HEK293 (cell line): ENCODE data around the gene CATSPERE.

ENCODE experiments used
- CTCF ChIA-PET: fragments of 350-600 bp; formaldehyde crosslinking; extraction: SDS; loops from one replicate; lab custom pipeline; 2021; ENCODE audit warnings: antibody characterized with exemption; lab: Yijun Ruan, JAX
- POLR2A ChIA-PET: fragments of 300-600 bp; formaldehyde crosslinking; extraction: SDS; loops from one replicate; lab custom pipeline; 2020; ENCODE audit warnings: antibody characterized with exemption, inconsistent platforms; lab: Yijun Ruan, JAX
- H3K27ac ChIP-seq: fragments of 200-500 bp; sonication (Bioruptor generic); 2 replicates; pipeline ENCODE4 v1.5.1; 2014; ENCODE audit warnings: low read depth, low read length, control low read depth, inconsistent platforms; ENCODE audit errors: extremely low read depth
- H3K36me3 ChIP-seq, 2 experiments: fragments of 200-500 bp in 1 of 2; sonication (Bioruptor generic) in 1 of 2; 1 replicate in 1 of 2; 2 replicates in 1 of 2; pipeline ENCODE4 v1.5.1; 2014 to 2017; ENCODE audit warnings: inconsistent platforms in 2 of 2, low read length in 2 of 2; ENCODE audit not compliant: control insufficient read depth in 2 of 2, insufficient read depth in 1 of 2
- H3K4me1 ChIP-seq: fragments of 200-500 bp; sonication (Bioruptor generic); 2 replicates; pipeline ENCODE4 v1.5.1; 2014; ENCODE audit warnings: mild to moderate bottlenecking, low read length, inconsistent platforms; ENCODE audit not compliant: control insufficient read depth, insufficient read depth
- H3K4me3 ChIP-seq: 2 replicates; pipeline ENCODE4 v1.5.1; 2011; ENCODE audit warnings: low read depth, mild to moderate bottlenecking, control low read depth, low read length, moderate library complexity
- H3K9me3 ChIP-seq: fragments of 200-500 bp; sonication (Bioruptor generic); 2 replicates; pipeline ENCODE4 v1.5.1; 2014; ENCODE audit warnings: low read depth, low read length, inconsistent platforms; ENCODE audit not compliant: control insufficient read depth, insufficient read depth
- KLF1 ChIP-seq: fragments of 450-650 bp; formaldehyde crosslinking; IDR thresholded peaks from 2 replicates; pipeline ENCODE4 v1.5.1; 2016; ENCODE audit warnings: missing biosample characterization, missing genetic modification characterization
- KLF10 ChIP-seq: fragments of 450-650 bp; IDR thresholded peaks from 2 replicates; pipeline ENCODE4 v1.5.1; 2018; ENCODE audit warnings: missing biosample characterization, mild to moderate bottlenecking, missing genetic modification characterization
- YY1 ChIP-seq: fragments of 450-650 bp; formaldehyde crosslinking; IDR thresholded peaks from 2 replicates; pipeline ENCODE4 v1.5.1; 2018; ENCODE audit warnings: missing biosample characterization, missing genetic modification characterization
- ZNF10 ChIP-seq: fragments of 450-650 bp; formaldehyde crosslinking; IDR thresholded peaks from 2 replicates; pipeline ENCODE4 v1.5.1; 2017; ENCODE audit warnings: missing biosample characterization, missing genetic modification characterization
- ZNF121 ChIP-seq: fragments of 450-650 bp; formaldehyde crosslinking; IDR thresholded peaks from 2 replicates; pipeline ENCODE4 v1.5.1; 2016; ENCODE audit warnings: missing biosample characterization, missing genetic modification characterization
- ZNF132 ChIP-seq: fragments of 450-650 bp; formaldehyde crosslinking; IDR thresholded peaks from 2 replicates; pipeline ENCODE4 v1.5.1; 2017; ENCODE audit warnings: missing biosample characterization, missing genetic modification characterization, borderline replicate concordance
- ZNF140 ChIP-seq: fragments of 450-650 bp; formaldehyde crosslinking; IDR thresholded peaks from 2 replicates; pipeline ENCODE4 v1.5.1; 2016; ENCODE audit warnings: missing biosample characterization, missing genetic modification characterization
- ZNF146 ChIP-seq: fragments of 450-650 bp; formaldehyde crosslinking; IDR thresholded peaks from 2 replicates; pipeline ENCODE4 v1.5.1; 2016; ENCODE audit warnings: missing biosample characterization, missing genetic modification characterization
- ZNF211 ChIP-seq: fragments of 450-650 bp; formaldehyde crosslinking; IDR thresholded peaks from 2 replicates; pipeline ENCODE4 v1.5.1; 2016; ENCODE audit warnings: low read depth, missing biosample characterization, missing genetic modification characterization
- ZNF239 ChIP-seq: fragments of 450-650 bp; formaldehyde crosslinking; IDR thresholded peaks from 2 replicates; pipeline ENCODE4 v1.5.1; 2016; ENCODE audit warnings: missing biosample characterization, missing genetic modification characterization
- ZNF292 ChIP-seq: fragments of 450-650 bp; formaldehyde crosslinking; IDR thresholded peaks from 2 replicates; pipeline ENCODE4 v1.5.1; 2016; ENCODE audit warnings: low read depth, missing biosample characterization, missing genetic modification characterization, borderline replicate concordance
- ZNF302 ChIP-seq: fragments of 450-650 bp; formaldehyde crosslinking; IDR thresholded peaks from 2 replicates; pipeline ENCODE4 v1.5.1; 2016; ENCODE audit warnings: missing biosample characterization, missing genetic modification characterization, low read depth
- ZNF366 ChIP-seq: fragments of 450-650 bp; formaldehyde crosslinking; conservative IDR thresholded peaks from 2 replicates; pipeline ENCODE4 v1.5.1; 2016; ENCODE audit warnings: missing biosample characterization, missing genetic modification characterization
- ZNF416 ChIP-seq: fragments of 450-650 bp; formaldehyde crosslinking; IDR thresholded peaks from 2 replicates; pipeline ENCODE4 v1.5.1; 2016; ENCODE audit warnings: missing biosample characterization, missing genetic modification characterization
- ZNF626 ChIP-seq: fragments of 450-650 bp; sonication (Bioruptor Pico); formaldehyde crosslinking; IDR thresholded peaks from 2 replicates; pipeline ENCODE4 v1.5.1; 2018; ENCODE audit warnings: missing biosample characterization, missing genetic modification characterization, inconsistent platforms
- ZNF629 ChIP-seq: fragments of 450-650 bp; formaldehyde crosslinking; IDR thresholded peaks from 2 replicates; pipeline ENCODE4 v1.5.1; 2017; ENCODE audit warnings: missing biosample characterization, missing genetic modification characterization
- ZNF76 ChIP-seq: fragments of 450-650 bp; formaldehyde crosslinking; IDR thresholded peaks from 2 replicates; pipeline ENCODE4; 2016; ENCODE audit warnings: low read depth, missing biosample characterization, missing genetic modification characterization, borderline replicate concordance
- TF ChIP-seq, protein P1 (sequence below): fragments of 450-650 bp; formaldehyde crosslinking; IDR thresholded peaks from 2 replicates; pipeline ENCODE4 v1.5.1; 2016; ENCODE audit warnings: missing biosample characterization, missing genetic modification characterization, borderline replicate concordance
- TF ChIP-seq, protein P2 (sequence below): fragments of 450-650 bp; formaldehyde crosslinking; IDR thresholded peaks from 2 replicates; pipeline ENCODE4 v1.5.1; 2016; ENCODE audit warnings: missing biosample characterization, missing genetic modification characterization
- TF ChIP-seq, protein P3 (sequence below): fragments of 450-650 bp; formaldehyde crosslinking; IDR thresholded peaks from 2 replicates; pipeline ENCODE4 v1.5.1; 2017; ENCODE audit warnings: missing biosample characterization, missing genetic modification characterization
- TF ChIP-seq, protein P4 (sequence below): fragments of 450-650 bp; formaldehyde crosslinking; IDR thresholded peaks from 2 replicates; pipeline ENCODE4 v1.5.1; 2016; ENCODE audit warnings: missing biosample characterization, missing genetic modification characterization

CATSPERE gene

DNA sequence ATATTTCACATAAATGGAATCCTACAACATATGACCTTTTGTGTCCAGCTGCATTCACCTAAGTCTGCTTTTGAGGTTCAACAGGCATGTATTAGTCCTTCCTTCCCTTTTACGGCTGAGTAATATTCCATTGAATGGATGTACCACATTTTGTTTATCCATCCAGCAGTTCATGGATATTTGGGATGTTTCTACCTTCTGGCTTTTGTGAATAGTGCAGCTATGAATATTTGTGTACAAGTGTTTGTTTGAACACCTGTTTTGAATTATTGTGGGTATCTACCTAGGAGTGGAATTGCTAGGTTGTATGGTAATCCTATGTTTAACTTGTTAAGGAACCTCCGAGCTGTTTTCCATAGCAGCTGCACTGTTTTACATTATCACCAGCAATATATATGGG lies 129.6 kb downstream of the CATSPERE start:
- ChIA-PET CTCF (no interaction called here), POLR2A (no interaction called here)
- H3K36me3 ChIP-seq: no peaks in the 10 kb centered on the region
- H3K4me1 ChIP-seq: no peaks in the 10 kb centered on the region
- no peak overlapping the region for H3K27ac ChIP-seq
- H3K9me3 ChIP-seq: no peaks in the 10 kb centered on the region
- TF ChIP-seq ZNF140 (tag by site-specific recombination) (peak; percentile 93), ZNF146 (tag by site-specific recombination) (peak; percentile 94), ZNF211 (tag by site-specific recombination) (no peak)
- H3K4me3 ChIP-seq: no peak overlapping the region

DNA sequence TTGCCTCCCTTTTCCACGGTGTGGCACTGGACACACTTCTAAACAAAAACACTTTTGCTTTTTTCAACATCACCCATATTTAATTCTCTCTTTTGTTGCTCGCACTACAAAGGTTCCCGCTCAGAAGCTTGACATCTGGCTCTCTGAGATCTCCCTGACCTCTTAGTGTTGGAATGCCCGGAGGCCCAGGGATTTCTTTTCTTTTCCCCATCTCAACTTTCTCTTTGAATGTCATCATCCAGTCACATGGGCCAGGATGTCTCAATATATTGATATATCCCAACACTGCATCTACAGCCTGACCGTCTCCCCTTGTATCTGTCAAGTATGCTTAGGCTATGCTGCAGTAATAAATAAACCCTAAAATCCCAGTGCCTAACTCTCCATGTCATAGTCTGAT lies 137.5 kb downstream of the CATSPERE start:
- no peaks in the 10 kb centered on the region for H3K4me1 ChIP-seq
- TF ChIP-seq ZNF416 (no peak), ZNF292 (tag by site-specific recombination) (no peak), ZNF366 (no peak), YY1 (no peak), ZNF121 (tag by site-specific recombination) (no peak)
- TF ChIP-seq, protein P1, sequence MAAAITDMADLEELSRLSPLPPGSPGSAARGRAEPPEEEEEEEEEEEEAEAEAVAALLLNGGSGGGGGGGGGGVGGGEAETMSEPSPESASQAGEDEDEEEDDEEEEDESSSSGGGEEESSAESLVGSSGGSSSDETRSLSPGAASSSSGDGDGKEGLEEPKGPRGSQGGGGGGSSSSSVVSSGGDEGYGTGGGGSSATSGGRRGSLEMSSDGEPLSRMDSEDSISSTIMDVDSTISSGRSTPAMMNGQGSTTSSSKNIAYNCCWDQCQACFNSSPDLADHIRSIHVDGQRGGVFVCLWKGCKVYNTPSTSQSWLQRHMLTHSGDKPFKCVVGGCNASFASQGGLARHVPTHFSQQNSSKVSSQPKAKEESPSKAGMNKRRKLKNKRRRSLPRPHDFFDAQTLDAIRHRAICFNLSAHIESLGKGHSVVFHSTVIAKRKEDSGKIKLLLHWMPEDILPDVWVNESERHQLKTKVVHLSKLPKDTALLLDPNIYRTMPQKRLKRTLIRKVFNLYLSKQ (tag by site-specific recombination): no peak
- TF ChIP-seq, all 188 proteins: peak for 0
- Histone ChIP-seq H3K36me3 (no peaks in the 10 kb centered on the region), H3K9me3 (no peaks in the 10 kb centered on the region), H3K27ac (no peak overlapping the region), H3K4me3 (no peak overlapping the region)
- ChIA-PET CTCF (no interaction called here), POLR2A (no interaction called here)

DNA sequence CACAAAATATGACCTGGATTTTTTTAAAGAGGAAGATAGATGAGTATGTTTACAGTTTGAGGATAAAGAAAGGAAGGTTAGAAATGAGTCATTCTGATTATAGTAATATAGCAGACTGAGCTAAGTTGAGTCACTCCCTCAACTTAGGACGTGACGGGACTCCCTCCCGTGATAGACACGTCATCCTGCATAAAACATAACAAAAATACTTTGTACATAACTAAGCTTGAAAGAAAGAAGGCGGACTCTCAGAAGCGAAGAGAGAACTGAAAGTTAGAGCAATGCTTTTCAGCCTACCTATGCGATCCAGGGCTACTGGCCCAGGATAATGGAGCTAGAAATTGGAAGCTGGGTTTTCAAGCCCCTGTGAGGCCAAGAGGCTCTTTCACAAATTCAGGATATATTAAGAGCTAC lies 138.9 kb downstream of the CATSPERE start:
- Histone ChIP-seq H3K4me1 (no peaks in the 10 kb centered on the region), H3K36me3 (no peaks in the 10 kb centered on the region), H3K9me3 (no peaks in the 10 kb centered on the region), H3K4me3 (peak overlapping the region; percentile 16; the same call in 1 of the 2 replicates), H3K27ac (peak overlapping the region; percentile 1; the same call in 1 of the 2 replicates)
- CTCF ChIA-PET: interaction anchor here (0.5 to 1.9 kb wide), 6 partner anchors 12 to 443 kb away, joined by 3 to 14 read pairs (median 4); no protein-coding TSS in a partner anchor
- POLR2A ChIA-PET: interaction anchor here (0.6 kb wide), 1 partner anchor 489 kb away, joined by 3 read pairs; no protein-coding TSS in a partner anchor
- TF ChIP-seq, protein P2, sequence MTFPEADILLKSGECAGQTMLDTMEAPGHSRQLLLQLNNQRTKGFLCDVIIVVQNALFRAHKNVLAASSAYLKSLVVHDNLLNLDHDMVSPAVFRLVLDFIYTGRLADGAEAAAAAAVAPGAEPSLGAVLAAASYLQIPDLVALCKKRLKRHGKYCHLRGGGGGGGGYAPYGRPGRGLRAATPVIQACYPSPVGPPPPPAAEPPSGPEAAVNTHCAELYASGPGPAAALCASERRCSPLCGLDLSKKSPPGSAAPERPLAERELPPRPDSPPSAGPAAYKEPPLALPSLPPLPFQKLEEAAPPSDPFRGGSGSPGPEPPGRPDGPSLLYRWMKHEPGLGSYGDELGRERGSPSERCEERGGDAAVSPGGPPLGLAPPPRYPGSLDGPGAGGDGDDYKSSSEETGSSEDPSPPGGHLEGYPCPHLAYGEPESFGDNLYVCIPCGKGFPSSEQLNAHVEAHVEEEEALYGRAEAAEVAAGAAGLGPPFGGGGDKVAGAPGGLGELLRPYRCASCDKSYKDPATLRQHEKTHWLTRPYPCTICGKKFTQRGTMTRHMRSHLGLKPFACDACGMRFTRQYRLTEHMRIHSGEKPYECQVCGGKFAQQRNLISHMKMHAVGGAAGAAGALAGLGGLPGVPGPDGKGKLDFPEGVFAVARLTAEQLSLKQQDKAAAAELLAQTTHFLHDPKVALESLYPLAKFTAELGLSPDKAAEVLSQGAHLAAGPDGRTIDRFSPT (tag by site-specific recombination): 0 out of 2 replicates have a peak, but pooled peaks have one; percentile 16
- TF ChIP-seq ZNF626: no peak
- TF ChIP-seq KLF1: no peak
- no peak for TF ChIP-seq ZNF302 (tag by site-specific recombination)
- TF ChIP-seq, protein P3, sequence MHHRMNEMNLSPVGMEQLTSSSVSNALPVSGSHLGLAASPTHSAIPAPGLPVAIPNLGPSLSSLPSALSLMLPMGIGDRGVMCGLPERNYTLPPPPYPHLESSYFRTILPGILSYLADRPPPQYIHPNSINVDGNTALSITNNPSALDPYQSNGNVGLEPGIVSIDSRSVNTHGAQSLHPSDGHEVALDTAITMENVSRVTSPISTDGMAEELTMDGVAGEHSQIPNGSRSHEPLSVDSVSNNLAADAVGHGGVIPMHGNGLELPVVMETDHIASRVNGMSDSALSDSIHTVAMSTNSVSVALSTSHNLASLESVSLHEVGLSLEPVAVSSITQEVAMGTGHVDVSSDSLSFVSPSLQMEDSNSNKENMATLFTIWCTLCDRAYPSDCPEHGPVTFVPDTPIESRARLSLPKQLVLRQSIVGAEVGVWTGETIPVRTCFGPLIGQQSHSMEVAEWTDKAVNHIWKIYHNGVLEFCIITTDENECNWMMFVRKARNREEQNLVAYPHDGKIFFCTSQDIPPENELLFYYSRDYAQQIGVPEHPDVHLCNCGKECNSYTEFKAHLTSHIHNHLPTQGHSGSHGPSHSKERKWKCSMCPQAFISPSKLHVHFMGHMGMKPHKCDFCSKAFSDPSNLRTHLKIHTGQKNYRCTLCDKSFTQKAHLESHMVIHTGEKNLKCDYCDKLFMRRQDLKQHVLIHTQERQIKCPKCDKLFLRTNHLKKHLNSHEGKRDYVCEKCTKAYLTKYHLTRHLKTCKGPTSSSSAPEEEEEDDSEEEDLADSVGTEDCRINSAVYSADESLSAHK (tag by site-specific recombination): no peak
- peak; percentile 61 for TF ChIP-seq ZNF10
- peak; percentile 19; the same call in 1 of the 2 replicates for TF ChIP-seq ZNF76 (tag by site-specific recombination)
- TF ChIP-seq, protein P4, sequence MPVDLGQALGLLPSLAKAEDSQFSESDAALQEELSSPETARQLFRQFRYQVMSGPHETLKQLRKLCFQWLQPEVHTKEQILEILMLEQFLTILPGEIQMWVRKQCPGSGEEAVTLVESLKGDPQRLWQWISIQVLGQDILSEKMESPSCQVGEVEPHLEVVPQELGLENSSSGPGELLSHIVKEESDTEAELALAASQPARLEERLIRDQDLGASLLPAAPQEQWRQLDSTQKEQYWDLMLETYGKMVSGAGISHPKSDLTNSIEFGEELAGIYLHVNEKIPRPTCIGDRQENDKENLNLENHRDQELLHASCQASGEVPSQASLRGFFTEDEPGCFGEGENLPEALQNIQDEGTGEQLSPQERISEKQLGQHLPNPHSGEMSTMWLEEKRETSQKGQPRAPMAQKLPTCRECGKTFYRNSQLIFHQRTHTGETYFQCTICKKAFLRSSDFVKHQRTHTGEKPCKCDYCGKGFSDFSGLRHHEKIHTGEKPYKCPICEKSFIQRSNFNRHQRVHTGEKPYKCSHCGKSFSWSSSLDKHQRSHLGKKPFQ: no peak
- no peak for TF ChIP-seq ZNF239 (tag by site-specific recombination)
- TF ChIP-seq ZNF629 (tag by site-specific recombination): peak; percentile 98
- TF ChIP-seq ZNF132 (tag by site-specific recombination): no peak
- TF ChIP-seq KLF10 (tag by site-specific recombination): peak; percentile 61; the same call in 1 of the 2 replicates
